A549 treated with CORT108297 at 1 μM for 4 hours (cell line): ENCODE data around the gene CEP120. TPM values are rescaled to one million over a fixed set of nuclear protein-coding genes. Genes with fewer than 3 reads are reported as not detected.

Source experiments
- total RNA-seq: library from RNA; stranded (reverse); fragments of 200-300 nt; extraction: Qiagen RNA extraction; gene quantifications from 5 replicates; pipeline ENCODE4 v1.2.3, GENCODE V29; 2022

The CEP120 gene
- total RNA-seq = 8.0 to 12.1 TPM (median 10.9 TPM) in 5 replicates

DNA sequence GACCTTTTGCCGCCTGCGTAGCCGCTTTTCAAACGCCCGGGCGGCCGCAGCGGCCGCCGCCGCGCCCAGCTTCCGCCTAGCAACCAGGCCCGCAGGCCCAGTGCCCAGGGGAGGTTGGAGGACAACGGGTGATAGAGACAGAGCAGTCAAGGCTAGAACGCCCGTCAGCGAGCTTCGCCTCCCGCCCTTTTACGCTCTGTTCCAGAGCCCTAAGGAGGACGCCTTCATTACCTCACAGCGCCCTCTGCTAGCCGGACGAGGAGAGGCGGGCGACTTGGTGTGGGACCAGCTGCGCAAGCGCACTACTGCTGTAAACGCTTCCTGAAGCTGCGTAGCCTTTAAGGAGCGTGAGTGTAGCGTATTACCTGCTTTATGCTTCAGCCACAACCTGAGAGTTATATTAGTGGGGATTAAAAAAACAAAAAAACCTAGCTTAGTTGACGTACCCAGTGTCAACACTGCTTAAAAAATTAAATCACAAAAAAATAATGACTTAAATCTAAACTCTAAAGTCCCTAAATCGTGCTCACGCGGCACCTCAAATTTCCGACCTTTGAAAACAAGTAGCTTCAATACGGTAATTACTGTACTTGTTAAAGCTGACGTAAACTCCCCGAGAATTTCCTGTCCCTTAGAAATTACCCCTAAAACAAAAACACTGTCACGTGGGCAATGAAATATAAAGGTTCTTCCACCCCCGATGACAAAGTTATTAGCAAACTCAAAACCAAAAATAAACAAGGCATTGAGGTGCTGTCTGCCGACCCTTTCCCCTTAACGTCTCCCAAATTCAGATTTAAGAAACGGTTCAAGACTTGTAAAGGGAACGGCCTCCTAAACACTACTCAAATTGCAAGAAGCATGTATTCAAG is at the start of gene CEP120:
Gene CEP120, minus strand, starts transcription at position 126 of the 872 bp plus-strand sequence. CDS start 405 bp downstream, outside the sequence.

Other genes with a start within 250 kb of the CEP120 start
- 18.6 to 33.2 TPM (median 25.9 TPM) in 5 replicates for gene CSNK1G3, start 88.8 kb upstream of the CEP120 start, total RNA-seq